ENCODE results near the gene ARL5C.

The ARL5C gene

GRCh38 chr17:39107155-39107554 lies 58.8 kb downstream of the ARL5C start:
- no peak for DNase-seq (ENCODE audit: low read depth)
